ENCODE measurements around the gene NDUFAF8. TPM values are rescaled to one million over a fixed set of nuclear protein-coding genes. Genes with fewer than 3 reads are reported as not detected.
A peak's percentile ranks its signal among the peaks of the same experiment; 100 is the strongest.

NDUFAF8 gene
- total and polyA plus RNA-seq, 2 donors (not counting 1 experiment from before 2014, with no cell fraction given) = 41.7 to 42.6 TPM

- intact Hi-C loops (cut with micrococcal nuclease) = loop anchor here (1.0 to 2.0 kb wide), 6 partner anchors 12 to 825 kb away; partner anchors contain the start of genes CCDC137, ENDOV, OXLD1 and SLC38A10
- Histone ChIP-seq H3K36me3 (replicated peaks in 1 of 2; ENCODE audit: control extremely low read depth in 1 of 2, control insufficient read depth in 1 of 2, extremely low read depth in 1 of 2, insufficient read depth in 2 of 2, low read length in 1 of 2) (peaks cover 0 to 23% of the 10 kb centered on the region in 2 experiments), H4K20me1 (ENCODE audit: control insufficient read depth, insufficient read depth, low read length, poor library complexity, severe bottlenecking) (peaks cover 73% of the 10 kb centered on the region), H3K4me1 (ENCODE audit: control insufficient read depth in 2 of 2, insufficient read depth in 2 of 2, low read length in 2 of 2) (peaks cover 19 to 34% of the 10 kb centered on the region in 2 donors), H2AFZ (ENCODE audit: insufficient read depth, low read depth, low read length, poor library complexity, severe bottlenecking) (peak overlapping the region; percentile 96), H3K27me3 (replicated peaks in 1 of 4; ENCODE audit: control extremely low read depth in 1 of 4, control insufficient read depth in 3 of 4, insufficient read depth in 4 of 4, low read length in 3 of 4) (no peaks in the 10 kb centered on the region), H3K4me3 (ENCODE audit: control extremely low read depth in 1 of 5, extremely low read depth in 1 of 5, insufficient read depth in 1 of 5, low read depth in 2 of 5, low read length in 4 of 5) (peak overlapping the region; percentile 49 to 82 (median 68)), H3K27ac (ENCODE audit: low read length in 2 of 2) (peak overlapping the region; percentile 2 to 80), H3K9me3 (ENCODE audit: control extremely low read depth in 1 of 3, control insufficient read depth in 2 of 3, insufficient read depth in 1 of 3, low read length in 2 of 3) (peaks cover 0 to 3% (median 0%) of the 10 kb centered on the region in 3 donors), H3K79me2 (ENCODE audit: control insufficient read depth, insufficient read depth, low read length) (peaks cover 67% of the 10 kb centered on the region), H3K4me2 (replicated peaks; ENCODE audit: low read depth, low read length, poor library complexity, severe bottlenecking) (peak overlapping the region; percentile 97), H3K9ac (ENCODE audit: low read length) (peak overlapping the region; percentile 97)
- TF ChIP-seq CTCF (IDR thresholded peaks at IDR 0.05) = no peak
- TF ChIP-seq EZH2 (IDR thresholded peaks at IDR 0.05; ENCODE audit: borderline replicate concordance, insufficient read depth, low read depth, low read length, poor library complexity, severe bottlenecking) = no peak
- H3K9me3 Mint-ChIP-seq (ENCODE audit: insufficient read depth) = no peaks in the 10 kb centered on the region
- H3K4me1 Mint-ChIP-seq = peaks cover 45% of the 10 kb centered on the region
- POLR2A ChIA-PET = interaction anchor here (0.5 to 2.4 kb wide), 7 partner anchors 10 to 1395 kb away, joined by 3 to 19 read pairs (median 3); partner anchors contain the start of gene CEP131
- DNase-seq = peak; percentile 70
- 19% methylated on average over 37 of the region's 37 CpGs for WGBS (ENCODE audit: insufficient coverage)
- H3K27ac Mint-ChIP-seq = peak overlapping the region; percentile 88
- peak overlapping the region; percentile 93 for H3K4me3 Mint-ChIP-seq
- no peak for ATAC-seq (ENCODE audit: low read depth)
- CTCF ChIA-PET = interaction anchor here (0.8 to 5.6 kb wide), 9 partner anchors 11 to 360 kb away, joined by 3 to 43 read pairs (median 3); partner anchors contain the start of gene CEP131
- H3K27me3 Mint-ChIP-seq = no peaks in the 10 kb centered on the region
Observed at GRCh38 chr17:81239714-81240555, 817 bp downstream of the NDUFAF8 start.

All from B cell (primary cell).